HFF-Myc (cell line): ENCODE data around the gene DNAAF1.

Source experiments
- DNase-seq: peaks from one replicate; pipeline ENCODE4 v3.0.0-alpha.2; 2011; ENCODE audit warnings: low read depth; ENCODE audit errors: extremely low read depth
- H3K4me3 ChIP-seq: replicated peaks from 2 replicates; pipeline ENCODE4 v1.5.1; 2011; ENCODE audit warnings: low read depth, mild to moderate bottlenecking, control low read depth, low read length
- CTCF ChIP-seq: IDR thresholded peaks from 2 replicates; pipeline ENCODE4 v1.5.1; 2012; ENCODE audit warnings: mild to moderate bottlenecking, low read depth, low read length, control low read depth; ENCODE audit errors: missing control alignments

The DNAAF1 gene

GRCh38 chr16:84159800-84160199, 14.7 kb downstream of the DNAAF1 start:
- no peak for DNase-seq
- no peak for TF ChIP-seq CTCF
- H3K4me3 ChIP-seq: no peak overlapping the region

GRCh38 chr16:84161037-84161436, 15.9 kb downstream of the DNAAF1 start:
- TF ChIP-seq CTCF: no peak
- no peak overlapping the region for H3K4me3 ChIP-seq
- no peak for DNase-seq

- H3K4me3 ChIP-seq: no peak overlapping the region
- no peak for TF ChIP-seq CTCF
Measured at GRCh38 chr16:84161801-84162200, 16.7 kb downstream of the DNAAF1 start.

GRCh38 chr16:84165746-84166145, 20.6 kb downstream of the DNAAF1 start:
- H3K4me3 ChIP-seq: no peak overlapping the region
- TF ChIP-seq CTCF: no peak
- no peak for DNase-seq

More at GRCh38 chr16:84161801-84162200, 16.7 kb downstream of the DNAAF1 start:
- DNase-seq: no peak

- no peak for DNase-seq
- TF ChIP-seq CTCF: no peak
- H3K4me3 ChIP-seq: no peak overlapping the region
Measured at GRCh38 chr16:84166796-84167695, 21.9 kb downstream of the DNAAF1 start.

GRCh38 chr16:84169765-84170310, 24.7 kb downstream of the DNAAF1 start:
- DNase-seq: no peak
- TF ChIP-seq CTCF: no peak
- no peak overlapping the region for H3K4me3 ChIP-seq
